Gastrocnemius medialis (tissue), 4 donors: ENCODE results near the gene INS.

Experiments used
- CTCF ChIP-seq, 5 experiments: fragments of 450-650 bp in 3 of 5; fragments of 200-600 bp in 2 of 5; sonication (generic) in 2 of 5; IDR thresholded peaks in 4 of 5; conservative IDR thresholded peaks in 1 of 5; 1 replicate in 4 of 5; 2 replicates in 1 of 5; pipeline ENCODE4 v1.5.1; 2016 to 2019; ENCODE audit warnings: antibody characterized with exemption in 5 of 5, mild to moderate bottlenecking in 3 of 5, moderate library complexity in 3 of 5
- POLR2A ChIP-seq, 2 donors: fragments of 450-650 bp; IDR thresholded peaks; one replicate each; pipeline ENCODE4 v1.6.1; 2017; ENCODE audit warnings: antibody characterized with exemption in 2 of 2, mild to moderate bottlenecking in 2 of 2, moderate library complexity in 2 of 2

GRCh38 chr11:2158966-2159365 lies 2.0 kb downstream of the INS start:
- TF ChIP-seq CTCF (IDR thresholded peaks at IDR 0.05 in 4 of 5, conservative IDR thresholded peaks at IDR 0.05 in 1 of 5): no peak
- no peak for TF ChIP-seq POLR2A (IDR thresholded peaks at IDR 0.05)
